CD1c-positive myeloid dendritic cell (primary cell): ENCODE results near the gene ABCB7.
"Not testable (repeated sequence)": the region's sequence is repeated elsewhere in the genome, so short reads cannot be mapped to it uniquely, and the experiment has no call there.

Experiments used
- DNase-seq: peaks from one replicate; pipeline ENCODE4 v3.0.0-alpha.2; 2016; ENCODE audit errors: extremely low spot score

Gene ABCB7

DNA sequence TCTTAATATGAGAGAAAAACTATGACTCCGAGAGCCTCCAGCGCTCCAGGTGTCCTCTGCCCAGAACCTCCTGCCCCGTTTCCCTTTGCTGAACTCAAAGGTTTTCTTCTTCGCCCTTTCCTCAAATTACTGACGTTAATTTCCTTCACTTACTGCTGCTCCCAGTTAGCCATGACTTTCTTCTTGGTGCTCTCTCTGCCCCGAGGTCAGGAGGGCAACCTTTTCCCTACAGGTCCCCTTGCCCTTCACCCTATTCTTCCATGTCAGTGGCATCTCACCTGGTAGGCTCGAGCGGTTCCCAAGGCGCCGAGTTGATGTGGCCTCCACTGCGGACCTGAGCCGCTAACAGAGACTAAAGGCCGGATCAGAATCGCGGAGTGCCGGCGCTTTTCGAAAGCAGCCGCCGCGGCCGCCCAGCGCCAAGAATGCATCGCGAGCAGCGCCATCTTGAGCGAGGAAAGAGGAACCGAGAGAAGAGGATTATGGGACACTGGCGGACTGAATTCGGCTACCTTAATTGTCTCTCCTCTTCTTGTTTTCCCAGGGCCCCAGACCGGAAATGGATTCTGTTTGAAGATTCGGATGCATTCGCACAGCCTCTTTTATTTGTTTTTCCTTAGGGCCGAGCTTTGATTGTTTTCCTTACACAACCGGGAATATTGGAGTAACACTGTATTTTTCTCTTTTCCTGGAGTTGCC, at the start of gene ABCB7:
Gene ABCB7 (minus strand): TSS at position 457 of the 699 bp plus-strand sequence. CDS start 11 bp downstream, at position 446.
- peak; percentile 70 for DNase-seq

- DNase-seq, result not testable (repeated sequence)
Observed at GRCh38 chrX:75188415-75189206, 32.5 kb upstream of the ABCB7 start.

- no peak for DNase-seq
Observed at GRCh38 chrX:75181721-75182120, 25.6 kb upstream of the ABCB7 start.

DNA sequence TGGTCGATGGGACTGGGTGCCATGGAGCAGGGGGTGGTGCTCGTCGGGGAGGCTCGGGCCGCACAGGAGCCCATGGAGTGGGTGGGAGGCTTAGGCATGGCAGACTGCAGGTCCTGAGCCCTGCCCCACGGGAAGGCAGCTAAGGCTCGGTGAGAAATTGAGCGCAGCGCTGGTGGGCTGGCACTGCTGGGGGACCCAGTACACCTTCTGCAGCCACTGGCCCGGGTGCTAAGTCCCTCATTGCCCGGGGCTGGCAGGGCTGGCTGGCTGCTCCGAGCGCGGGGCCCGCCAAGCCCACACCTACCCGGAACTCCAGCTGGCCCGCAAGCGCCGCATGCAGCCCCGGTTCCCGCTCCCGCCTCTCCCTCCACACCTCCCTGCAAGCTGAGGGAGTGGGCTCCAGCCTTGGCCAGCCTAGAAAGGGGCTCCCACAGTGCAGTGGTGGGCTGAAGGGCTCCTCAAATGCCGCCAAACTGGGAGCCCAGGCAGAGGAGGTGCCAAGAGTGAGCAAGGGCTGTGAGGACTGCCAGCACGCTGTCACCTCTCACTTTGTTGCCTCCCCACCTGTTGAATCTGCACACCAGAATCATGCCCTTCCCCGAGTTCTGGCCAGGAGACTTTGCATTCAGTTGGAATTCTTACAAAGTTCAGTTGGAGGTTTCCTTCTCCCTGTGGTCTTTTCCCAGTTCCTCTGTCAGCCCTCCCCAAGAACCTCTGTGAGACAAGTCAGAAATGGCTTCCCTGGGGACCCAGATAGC, 23.6 kb upstream of the ABCB7 start:
- not testable (repeated sequence) for DNase-seq

- not testable (repeated sequence) for DNase-seq
Observed at GRCh38 chrX:75172257-75172890, 16.3 kb upstream of the ABCB7 start.

DNA sequence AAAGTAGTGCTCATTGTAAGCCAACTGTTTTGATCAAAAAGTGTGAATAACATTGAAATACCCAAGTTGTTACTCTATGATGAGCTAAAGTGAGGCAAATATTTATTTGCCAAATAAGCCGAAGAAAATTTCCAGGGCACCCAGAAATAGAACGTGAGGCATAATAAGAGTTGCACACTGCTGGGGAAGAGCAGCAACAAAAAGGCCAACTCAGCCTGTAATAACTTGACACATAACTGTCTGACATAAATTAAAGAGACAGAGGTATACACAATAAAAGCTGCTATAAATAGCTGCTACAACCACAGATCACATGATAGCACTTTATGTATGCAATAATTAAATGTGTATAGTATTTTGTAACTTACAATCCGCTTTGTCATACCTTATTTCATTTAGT, 2.0 kb upstream of the ABCB7 start:
- no peak for DNase-seq

- peak; percentile 3 for DNase-seq
Observed at GRCh38 chrX:75156531-75156945, 455 bp upstream of the ABCB7 start.

DNA sequence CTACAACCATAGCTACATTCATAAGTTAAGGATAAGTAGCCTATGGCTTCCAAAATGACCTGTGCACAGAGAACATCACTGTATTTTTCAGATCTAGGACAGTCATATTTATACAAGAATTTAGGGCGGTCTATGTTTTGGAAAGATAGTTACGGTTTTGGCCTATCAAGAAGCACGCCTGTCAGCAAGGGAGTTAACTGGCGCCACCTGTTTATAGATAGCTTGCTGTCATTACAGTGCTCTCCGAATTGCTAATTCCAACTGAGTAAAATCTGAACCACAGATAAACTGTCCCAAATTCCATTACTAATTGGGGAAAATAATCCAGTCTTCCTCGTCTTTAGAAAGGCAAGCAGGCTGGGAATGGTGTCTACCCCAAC, 646 bp downstream of the ABCB7 start:
- peak; percentile 1 for DNase-seq

DNA sequence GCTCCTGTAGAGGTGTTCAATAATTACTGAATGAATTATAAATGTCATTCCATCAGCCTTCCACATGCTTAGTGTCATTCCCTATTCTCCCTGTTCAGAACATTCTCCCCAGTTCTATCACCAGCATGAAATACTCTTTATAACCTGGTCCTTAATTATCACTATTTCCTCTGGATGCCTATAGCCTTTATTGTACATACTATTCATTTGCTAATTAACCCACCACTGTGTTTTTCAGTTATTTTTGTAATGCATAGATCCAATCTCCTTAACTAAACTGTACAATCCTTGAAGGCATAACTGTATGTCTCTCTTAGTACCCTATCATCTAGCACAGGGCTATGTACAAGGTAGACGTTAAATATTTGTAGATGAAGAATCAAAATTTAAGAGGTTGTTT, 1.2 kb downstream of the ABCB7 start:
- no peak for DNase-seq

GRCh38 chrX:75151827-75152592, 4.1 kb downstream of the ABCB7 start:
- no peak for DNase-seq

DNA sequence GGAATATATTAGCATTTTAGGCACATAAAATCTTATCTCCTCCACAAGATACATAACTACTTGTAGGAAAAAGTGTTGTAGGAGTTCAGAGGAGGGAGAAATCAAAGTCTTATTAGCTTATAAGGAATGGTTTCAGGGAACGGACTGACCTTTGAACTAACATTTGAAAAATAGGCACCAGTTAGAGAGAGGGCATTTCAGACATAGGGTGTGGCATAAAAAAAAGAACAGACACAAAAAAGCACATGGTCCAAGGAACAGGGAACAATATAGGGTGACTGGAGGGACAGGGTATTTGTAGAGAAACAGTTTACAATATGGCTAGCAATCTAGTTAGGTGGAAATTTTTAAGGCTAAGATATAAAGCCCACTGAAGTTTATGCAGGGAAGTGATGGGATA, 6.4 kb downstream of the ABCB7 start:
- DNase-seq, result no peak

GRCh38 chrX:75132672-75133071, 23.4 kb downstream of the ABCB7 start:
- no peak for DNase-seq

DNA sequence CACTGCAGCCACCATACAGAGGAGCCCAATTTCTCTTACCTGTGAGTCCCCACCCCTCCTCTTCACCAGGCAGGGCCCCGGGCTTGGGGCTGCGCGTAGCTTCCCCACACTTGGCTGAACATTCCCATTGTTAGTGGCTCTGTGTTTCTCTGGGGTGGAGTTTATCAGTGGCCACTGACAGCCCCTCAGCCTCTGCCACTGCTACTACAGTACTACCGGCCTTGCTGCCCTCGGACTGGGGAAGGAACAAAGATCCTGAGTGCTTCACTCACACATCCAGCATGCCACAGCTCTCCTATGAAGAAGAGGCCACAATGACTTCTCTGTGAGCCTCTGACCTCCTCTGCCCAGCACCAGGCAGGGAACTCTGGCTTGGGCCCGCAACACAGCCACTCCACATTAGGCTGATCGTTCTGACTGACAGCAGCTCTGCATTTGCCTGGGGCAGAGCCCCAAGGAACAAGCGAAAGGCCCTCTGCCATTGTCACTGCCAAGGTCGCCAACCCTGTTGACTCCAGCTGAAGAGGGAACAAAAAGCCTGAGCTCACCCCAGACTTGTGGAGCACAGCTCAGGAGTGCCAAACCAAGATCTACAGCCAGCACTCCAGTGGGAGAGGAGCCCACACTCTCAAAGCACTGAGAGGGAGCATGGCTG, 24.0 kb downstream of the ABCB7 start:
- no peak for DNase-seq

- not testable (repeated sequence) for DNase-seq
Observed at GRCh38 chrX:75129069-75129468, 27.0 kb downstream of the ABCB7 start.

- no peak for DNase-seq
Observed at GRCh38 chrX:75118296-75118695, 37.8 kb downstream of the ABCB7 start.

GRCh38 chrX:75115707-75116413, 40.2 kb downstream of the ABCB7 start:
- DNase-seq, result no peak

GRCh38 chrX:75114638-75115037, 41.4 kb downstream of the ABCB7 start:
- DNase-seq, result no peak

DNA sequence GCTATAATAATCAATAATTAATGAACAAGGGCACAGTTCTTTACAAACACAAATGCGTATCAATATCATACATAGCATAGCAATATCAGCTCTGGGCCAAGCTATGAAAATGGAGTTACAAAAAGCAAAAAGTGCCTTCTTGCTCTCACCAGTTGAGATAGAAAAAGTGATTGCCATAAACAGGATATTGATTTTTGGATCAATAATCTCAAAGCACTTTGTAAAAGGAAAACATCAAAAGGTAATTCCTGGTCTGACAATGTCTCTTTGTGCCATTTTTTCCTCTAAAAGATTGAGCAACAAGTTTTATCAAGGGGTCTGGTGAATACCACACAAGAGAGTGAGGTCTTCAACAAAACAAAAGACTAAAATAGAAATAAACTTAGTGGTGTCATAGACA, 42.4 kb downstream of the ABCB7 start:
- no peak for DNase-seq

- DNase-seq, result no peak
Observed at GRCh38 chrX:75107863-75108509, 48.1 kb downstream of the ABCB7 start.

- no peak for DNase-seq
Observed at GRCh38 chrX:75106772-75107171, 49.3 kb downstream of the ABCB7 start.
